Head of caudate nucleus (tissue), 42 donors: ENCODE results near the gene ANK2.
"Not testable (repeated sequence)": the region's sequence is repeated elsewhere in the genome, so short reads cannot be mapped to it uniquely, and the experiment has no call there.

ENCODE experiments used
- DNase-seq, 42 donors: peaks; one replicate each; pipeline versions ENCODE4 v3.0.0 to v3.0.0-alpha.2; 2020 to 2021; ENCODE audit warnings: mixed read lengths in 7 of 42
- intact Hi-C: fragments of 100-400 bp; cut with DNase I; formaldehyde crosslinking; loops from one replicate; pipeline ENCODE4 v1.15.0; 2022

The ANK2 gene

DNA sequence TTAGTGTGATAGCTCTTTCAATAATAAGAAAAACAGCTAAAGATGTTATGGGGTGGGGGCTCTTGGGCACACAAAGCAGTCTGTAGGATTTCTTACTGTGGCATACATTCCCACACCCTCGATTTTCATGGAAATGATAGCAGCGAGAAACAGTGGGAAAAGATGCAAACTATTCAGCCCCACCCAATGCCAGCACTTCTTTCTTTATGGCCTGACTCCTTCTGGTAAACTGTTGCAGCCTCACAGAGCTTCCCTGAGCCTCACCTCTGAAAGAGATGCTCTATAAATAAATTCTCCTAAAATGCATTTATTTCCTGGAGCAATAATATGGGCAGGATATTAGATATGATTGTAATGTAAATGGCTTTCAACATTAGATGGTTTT, 910 bp downstream of the ANK2 start:
- intact Hi-C loops, result no loop called here
- peak in 23 of 42 donors; percentile 7 to 64 (median 30) for DNase-seq

DNA sequence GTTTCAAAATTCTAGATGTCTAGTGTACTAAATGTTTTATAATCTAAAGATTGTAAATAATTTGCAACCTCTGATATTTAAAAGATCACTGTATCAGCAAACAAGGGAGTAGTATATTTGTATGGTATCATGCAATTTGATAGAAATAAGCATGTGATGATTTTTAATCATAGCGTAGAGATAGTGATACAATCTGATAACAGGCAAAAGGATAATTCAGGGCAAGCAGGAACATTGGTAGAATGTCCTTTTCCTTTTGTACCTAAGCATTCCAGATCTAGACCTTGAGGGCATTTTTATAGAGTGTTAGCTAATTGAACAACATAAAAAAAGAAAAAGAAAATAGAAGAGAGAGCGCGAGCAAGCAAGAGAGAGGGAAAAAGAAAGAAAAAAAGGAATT, 1.4 kb downstream of the ANK2 start:
- intact Hi-C loops, result no loop called here
- DNase-seq, result no peak

DNA sequence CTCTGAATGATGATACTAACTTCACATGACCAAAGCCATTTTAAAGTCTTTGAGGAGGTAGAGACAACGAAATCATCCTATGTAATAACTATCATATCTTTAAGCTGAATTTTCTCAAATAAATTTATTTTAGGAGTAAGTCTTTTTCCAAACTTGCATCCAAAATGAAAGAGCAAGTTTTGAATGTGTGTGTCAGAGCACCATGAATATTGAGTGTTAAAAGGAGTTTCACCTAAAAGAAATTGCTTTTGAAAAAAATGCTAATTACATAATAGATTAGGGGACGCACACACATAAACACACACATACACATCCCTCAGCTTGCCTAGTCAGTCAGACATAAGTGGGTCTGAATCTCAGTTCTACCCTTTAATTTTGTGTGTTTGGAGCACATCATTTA, 1.9 kb downstream of the ANK2 start:
- no peak for DNase-seq
- intact Hi-C loops, result no loop called here

DNA sequence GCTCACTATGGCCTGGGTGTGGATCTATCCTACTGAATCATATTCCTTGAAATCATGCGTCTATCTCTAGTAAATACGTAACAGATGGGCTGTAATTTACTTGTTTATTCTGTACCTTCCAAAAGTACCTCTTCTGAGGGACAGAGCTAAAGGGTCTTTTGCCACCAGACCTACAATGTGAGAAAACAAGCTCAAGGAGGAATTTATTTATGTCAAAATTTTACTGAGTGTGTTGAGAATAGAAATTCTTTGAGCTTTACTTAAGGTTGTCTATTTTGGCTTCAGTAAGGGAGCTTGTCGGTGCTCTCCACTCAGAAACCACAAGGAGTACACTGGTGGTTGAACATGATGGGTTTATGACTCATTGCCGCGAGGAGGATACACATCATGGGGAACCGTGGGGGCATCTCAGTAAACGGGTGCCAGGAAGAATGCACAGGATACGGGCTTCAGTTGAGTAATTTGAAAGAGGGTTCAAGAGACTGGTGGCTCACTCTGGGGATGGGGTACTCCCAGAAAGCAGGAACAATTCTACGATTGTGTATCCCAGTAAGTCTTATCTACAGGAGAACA, 3.0 kb downstream of the ANK2 start:
- intact Hi-C loops, result no loop called here
- peak in 8 of 42 donors; percentile 8 to 56 (median 36) for DNase-seq

DNA sequence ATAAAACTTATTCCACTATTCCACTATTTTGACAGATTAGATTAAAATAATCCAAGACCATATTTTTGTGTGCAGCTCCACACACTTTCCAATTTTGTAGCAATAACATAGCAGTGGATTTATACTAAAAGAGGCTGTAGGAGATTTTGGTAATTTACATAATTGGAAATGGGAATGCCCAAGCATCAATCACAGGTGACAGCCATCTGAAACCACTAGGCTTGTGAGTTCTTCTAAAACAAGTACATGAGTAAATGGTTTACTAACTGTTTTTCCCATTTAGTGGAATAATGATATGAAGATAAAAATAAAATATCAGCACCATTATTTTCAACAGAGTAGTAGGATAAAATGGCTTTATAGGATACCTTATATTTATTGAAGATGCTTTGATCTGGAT, 4.4 kb downstream of the ANK2 start:
- intact Hi-C loops, result no loop called here
- DNase-seq, result no peak

DNA sequence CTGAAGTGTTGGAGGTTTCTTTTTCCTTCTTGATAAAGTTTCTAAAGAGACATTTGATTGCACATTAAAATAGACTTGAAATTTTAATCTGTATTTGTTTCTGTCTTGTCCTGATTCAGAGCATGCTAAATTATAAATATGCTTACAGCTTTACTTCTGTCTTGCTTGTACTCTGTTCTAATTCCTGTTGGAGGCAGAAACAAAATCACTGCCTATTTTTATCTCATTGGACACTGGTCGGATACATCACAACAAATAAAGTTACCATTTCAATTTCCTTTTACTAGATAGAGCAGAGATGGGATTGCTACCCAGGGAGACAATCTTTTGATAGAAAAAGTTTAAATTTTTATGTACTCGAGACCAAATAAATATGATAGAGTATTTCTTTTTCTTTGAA, 6.9 kb downstream of the ANK2 start:
- intact Hi-C loops, result no loop called here
- DNase-seq, result no peak

DNA sequence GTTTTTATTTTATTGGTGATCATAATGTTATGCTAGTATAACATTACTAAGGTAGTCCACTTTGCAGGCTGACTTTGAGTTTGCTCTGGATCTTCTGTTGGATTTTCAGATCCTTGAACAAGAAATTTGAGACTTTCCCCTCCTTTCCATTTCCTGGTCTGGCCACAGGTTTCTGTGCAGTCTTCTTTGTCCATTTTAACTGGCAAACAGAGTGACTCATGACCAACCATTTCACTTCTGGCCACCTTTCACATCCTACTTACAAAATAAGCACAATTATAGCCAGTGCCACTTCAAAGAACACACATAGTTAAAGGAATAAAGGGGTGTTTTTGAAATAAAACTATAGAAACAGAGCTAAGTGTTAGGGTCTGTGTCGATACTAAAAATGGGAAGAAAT, 8.4 kb downstream of the ANK2 start:
- intact Hi-C loops, result no loop called here
- DNase-seq, result no peak

DNA sequence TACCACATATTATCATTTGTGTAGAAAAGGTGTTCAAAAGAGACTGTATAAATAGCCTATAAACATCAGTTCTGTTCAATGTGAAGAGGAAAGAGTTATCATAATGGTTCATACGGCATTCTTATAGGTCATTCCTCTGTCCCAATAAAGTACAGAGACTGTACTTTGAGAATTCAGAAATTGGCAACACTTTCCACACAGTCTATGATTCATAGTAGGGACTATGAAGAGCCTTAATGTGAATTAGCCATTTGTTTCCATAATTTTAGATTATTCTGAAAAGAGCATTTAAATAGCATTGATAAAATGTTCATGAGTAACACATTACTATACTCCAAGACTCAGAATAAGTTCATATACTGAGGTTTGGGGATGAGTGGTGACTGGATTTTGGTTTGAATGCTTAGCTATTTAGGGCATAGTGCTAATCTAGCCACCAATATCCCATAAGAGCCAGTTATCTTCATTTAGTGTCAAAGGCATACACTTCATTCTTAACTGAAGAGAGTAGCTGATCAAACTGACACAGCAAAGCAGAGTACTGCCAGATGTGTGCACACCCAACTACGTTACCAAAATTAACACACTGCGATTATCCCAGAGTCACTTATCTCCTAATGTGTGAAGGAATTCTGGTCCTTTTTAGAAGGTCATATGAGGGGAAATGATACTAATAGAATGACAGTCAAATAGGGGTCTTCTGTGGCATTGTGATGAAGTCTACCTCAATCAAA, 10.2 kb downstream of the ANK2 start:
- intact Hi-C loops, result no loop called here
- DNase-seq, result no peak

DNA sequence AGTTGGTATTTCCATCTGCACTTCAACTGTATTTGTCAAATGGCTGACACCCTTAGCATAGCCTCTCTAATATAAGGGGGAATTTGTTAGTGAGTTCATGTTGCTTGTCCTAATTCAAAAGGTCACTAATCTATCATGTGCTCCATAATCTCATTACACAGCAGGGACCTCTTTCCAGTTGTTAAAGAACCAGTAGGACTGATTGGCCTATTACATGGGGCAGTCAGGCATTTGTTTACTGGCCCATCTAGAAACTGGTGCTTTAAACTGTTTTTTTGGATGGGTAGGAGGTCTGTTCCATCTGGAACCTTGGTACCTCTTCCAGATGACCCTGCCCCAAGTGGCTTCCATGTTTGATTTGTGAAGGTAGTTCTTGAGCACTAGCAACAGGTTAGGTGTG, 11.4 kb downstream of the ANK2 start:
- intact Hi-C loops, result no loop called here
- DNase-seq, result no peak

DNA sequence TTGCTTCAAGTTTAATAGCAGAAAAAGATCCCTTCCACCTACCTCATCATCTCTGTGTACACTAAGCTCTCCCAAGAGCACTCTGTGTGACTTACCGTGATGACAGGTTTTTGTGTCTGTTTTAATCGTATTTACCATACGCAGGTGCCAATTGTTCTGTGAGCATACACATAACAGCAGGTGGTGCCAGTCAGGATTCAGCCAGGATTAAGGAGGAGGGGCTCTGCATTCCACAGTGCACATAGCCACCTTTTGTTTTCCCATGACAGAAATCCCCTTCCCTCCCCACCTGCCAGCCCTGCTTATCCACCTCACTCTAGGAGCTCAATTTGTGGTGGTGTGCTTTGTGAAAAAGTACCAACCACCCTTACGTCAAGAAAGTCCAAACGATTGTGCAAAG, 14.8 kb downstream of the ANK2 start:
- no peak for DNase-seq
- intact Hi-C loops, result no loop called here

DNA sequence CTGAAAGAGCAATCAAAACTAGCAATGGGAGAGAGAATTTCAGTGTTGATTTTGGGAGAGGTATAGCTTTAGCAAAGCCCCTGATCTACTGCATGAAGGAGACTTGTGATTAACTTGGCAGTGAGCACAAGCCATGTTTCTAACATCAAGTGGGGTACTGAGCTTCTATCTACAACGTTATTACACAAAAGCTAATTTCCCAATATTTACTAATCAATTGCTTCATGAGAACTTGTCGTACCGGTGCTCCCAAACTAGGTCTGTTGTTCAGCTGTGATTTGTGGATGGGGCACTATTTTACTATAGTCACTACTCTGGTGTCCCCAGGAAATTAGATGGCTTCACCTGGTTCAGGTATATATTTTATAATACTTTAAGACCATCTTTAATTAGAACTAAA, 16.2 kb downstream of the ANK2 start:
- intact Hi-C loops, result no loop called here
- DNase-seq, result no peak

DNA sequence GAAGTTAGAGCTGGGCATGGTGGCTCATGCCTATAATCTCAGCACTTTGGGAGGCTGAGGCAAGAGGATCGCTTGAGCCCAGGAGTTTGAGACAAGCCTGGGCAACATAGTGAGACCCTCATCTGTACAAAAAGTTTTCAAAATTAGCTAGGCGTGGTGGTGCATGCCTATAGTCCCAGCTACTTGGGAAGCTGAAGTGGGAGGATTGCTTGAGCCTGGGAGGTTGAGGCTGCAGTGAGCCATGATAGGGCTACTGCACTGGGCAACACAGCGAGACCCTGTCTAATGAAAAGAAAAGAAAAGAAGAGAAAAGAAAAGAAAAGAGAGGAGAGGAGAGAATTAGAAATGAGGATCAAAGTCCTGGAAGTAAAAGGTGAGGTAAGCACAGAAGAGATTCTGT, 19.3 kb downstream of the ANK2 start:
- intact Hi-C loops, DNase-seq: not testable (repeated sequence)

DNA sequence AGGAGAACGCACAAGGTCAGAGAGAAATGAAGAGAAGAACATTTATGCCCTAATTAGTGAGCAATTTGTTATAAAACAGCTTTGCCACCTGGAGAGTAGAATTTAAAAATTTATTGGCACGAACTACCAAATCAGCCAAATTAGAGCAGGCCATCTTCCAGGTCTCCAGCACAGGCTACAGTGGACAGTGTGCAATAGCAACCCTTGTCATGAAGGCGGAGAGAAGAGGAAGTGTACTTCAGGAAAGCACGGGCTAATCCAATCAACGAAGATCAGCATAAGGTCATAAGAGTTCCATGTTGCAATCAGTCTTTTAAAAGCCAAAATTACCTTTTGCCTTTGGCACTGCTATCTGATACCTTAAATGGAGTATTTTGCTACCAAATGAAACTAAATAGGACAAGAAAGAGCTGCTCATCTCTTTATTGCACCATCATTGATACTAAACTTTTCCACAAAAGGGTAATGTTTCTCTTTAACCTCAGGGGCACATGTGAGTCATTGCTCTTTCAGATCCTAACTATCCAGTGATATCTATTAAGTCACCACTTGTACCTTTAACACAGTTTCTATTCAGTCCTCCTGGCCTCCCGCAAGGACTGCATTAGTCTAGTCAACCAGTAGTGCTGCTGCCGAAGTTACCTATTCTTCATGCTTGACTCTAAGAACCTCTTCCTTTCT, 19.9 kb downstream of the ANK2 start:
- no peak for DNase-seq
- intact Hi-C loops, result no loop called here

DNA sequence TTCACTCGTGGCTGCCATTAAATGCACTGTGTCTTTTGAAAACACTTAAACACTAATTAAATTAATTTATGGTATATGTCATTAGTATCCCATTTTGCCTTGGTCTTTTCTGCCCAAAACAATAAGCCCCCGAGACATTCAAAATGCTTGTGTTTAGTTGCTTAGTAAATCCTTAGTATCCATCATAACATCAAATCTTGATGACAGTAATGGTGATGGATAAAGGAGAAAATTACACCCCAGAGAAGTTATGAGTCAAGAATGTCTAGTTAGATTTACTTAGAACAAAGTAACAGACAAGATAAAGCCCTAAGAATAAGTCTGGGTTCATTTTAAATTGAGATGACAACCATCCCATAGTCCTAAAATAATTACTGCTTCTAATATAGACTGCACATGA, 21.3 kb downstream of the ANK2 start:
- no peak for DNase-seq
- intact Hi-C loops, result no loop called here

DNA sequence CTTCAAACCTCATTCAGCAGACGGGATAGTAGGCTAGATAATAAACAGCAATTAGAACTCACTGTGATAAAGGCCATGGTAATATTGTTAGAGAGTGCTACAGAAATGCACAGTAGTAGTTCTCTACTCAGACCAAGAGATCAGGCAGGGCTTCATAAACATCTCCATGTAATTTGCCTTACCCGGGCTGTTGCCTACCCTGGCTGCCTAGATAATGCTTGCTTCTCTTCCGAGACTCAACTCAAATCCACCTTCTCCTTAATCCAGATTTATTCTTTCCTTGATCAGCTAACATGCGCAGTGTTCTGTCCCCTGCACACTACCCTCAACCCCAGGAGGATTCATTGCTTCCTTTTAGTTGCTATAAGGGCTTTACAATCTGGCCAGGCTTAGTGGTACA, 21.8 kb downstream of the ANK2 start:
- DNase-seq, result no peak
- intact Hi-C loops, result no loop called here

DNA sequence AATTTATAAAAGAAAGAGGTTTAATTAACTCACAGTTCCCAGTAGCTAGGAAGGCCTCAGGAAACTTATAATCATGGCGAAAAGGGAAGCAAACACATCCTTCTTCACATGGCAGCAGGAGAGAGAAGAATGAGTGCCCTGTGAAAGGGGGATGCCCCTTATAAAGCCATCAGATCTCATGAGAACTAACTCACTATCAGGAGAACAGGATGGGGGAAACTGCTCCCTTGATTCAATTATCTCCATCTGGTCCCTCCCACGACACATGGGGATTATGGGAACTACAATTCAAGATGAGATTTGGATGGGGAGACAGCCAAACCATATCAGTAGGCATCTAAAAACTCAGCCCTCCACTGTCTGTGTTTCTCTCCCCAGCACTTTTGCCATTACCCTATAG, 22.4 kb downstream of the ANK2 start:
- intact Hi-C loops, result no loop called here
- DNase-seq, result no peak

DNA sequence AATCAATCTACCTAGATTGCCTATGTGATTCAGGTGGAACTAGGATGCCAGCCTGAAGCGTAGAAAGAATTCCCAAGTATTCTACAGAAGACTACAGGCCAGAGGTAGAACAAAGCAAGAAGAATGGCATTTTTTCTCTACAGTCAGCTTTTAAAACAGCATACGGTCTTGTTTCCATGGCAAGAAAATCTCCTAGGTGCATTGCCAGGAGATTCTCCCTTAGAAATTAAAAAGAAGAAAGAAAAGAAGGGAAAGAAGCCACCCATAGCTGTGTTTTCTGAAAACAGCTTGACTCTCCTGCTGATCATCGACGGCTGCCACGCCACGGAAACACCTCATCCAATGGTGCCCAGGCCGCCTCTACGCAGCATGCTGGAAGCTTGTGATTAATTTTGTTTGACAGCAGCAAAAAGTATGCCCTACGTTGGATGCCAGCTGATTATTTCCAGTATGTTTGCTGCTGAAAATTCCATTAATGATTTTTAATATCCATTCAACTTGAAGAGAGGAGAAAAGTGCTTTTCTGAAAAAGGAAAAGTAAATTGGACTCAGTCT, 24.1 kb downstream of the ANK2 start:
- no peak for DNase-seq
- intact Hi-C loops, result no loop called here

DNA sequence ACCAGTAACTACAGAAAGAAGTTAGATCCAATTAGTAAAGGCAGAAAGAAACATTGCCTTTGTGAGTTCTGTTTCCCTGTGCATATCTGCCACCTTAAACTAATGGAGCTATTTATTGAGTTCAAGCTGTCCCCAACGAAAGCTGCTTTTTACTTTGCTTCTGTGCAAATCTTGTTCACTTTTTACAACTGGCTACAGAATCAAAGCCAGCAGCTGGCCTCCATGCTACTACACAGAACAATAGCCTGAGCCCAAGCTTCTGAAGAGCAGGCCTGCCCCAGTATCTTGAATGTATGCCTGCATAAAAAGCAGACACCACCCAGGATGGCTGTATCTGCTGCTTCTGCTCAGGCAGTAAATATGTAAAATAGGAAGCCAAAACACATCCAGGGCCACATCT, 28.1 kb downstream of the ANK2 start:
- intact Hi-C loops, result no loop called here
- DNase-seq, result peak in 32 of 42 donors; percentile 7 to 77 (median 41)

DNA sequence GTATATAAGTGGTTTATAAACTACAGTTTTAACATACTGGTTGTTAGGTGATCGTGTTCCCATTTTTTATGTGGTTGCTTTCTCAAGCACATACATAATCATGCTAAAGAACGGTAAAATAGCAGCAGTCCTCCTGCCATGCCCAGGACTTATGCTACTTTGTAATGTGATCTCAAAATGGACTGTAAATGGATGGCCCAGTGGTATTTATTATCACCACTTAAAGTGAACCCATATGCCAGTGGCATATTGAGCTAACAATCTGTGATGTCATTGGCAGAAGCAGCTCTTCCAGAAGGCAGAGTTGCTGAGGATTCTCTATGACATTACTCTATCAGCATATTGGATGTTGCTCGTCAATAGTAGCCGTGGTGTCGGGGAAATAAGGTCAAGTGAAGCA, 28.6 kb downstream of the ANK2 start:
- intact Hi-C loops, result no loop called here
- no peak for DNase-seq

DNA sequence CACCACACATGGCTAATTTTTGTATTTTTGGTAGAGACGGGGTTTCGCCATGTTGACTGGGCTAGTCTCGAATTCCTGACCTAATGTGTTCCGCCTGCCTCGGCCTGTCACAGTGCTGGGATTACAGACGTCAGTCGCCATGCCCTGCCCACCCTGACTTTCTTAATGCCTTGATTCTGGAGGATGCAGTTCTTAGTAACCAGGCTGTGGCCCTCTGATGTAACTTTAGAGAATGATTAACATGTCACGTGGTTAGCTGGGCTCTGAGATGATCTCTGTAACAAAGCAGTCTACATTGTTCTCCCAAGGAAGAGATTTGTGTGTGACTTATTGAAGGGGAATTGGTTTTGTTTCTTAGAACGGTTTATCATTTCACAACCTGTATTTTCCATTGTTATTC, 30.6 kb downstream of the ANK2 start:
- intact Hi-C loops, result no loop called here
- peak in 20 of 42 donors; percentile 4 to 78 (median 32) for DNase-seq

DNA sequence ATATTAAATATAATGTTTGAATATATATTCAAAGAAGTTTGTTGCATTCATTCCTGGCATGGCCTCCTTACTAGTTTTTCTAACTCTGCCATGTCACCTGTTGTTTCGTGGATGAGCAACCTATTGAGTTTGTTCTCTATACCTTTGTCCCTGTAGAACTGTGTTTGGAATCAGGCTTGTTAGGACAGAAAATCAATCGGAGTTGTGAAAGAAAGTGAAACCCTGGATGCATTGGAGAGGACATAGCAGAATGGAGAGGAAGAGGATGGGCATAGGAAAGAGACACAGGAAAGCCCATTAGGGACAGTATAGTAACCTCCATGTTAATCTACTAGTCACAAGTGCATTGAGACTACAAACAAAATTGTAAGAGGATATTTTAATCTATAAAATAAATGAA, 31.2 kb downstream of the ANK2 start:
- intact Hi-C loops, result no loop called here
- DNase-seq, result no peak
